Stomach smooth muscle (tissue), 2 donors: ENCODE data around the gene ZNF469.

Experiments used
- H3K27ac ChIP-seq: one replicate; pipeline ENCODE4 v1.7.0; 2013; ENCODE audit warnings: mild to moderate bottlenecking, low read length, inconsistent platforms
- H3K27me3 ChIP-seq, 2 donors: one replicate each; pipeline ENCODE4 v1.7.0; 2013; ENCODE audit warnings: low read length in 2 of 2; ENCODE audit not compliant: insufficient read depth in 2 of 2, control insufficient read depth in 1 of 2
- H3K36me3 ChIP-seq, 2 donors: one replicate each; pipeline ENCODE4 v1.7.0; 2013; ENCODE audit warnings: low read length in 2 of 2; ENCODE audit not compliant: control insufficient read depth in 2 of 2, insufficient read depth in 2 of 2
- H3K4me1 ChIP-seq: one replicate; pipeline ENCODE4 v1.7.0; 2013; ENCODE audit warnings: low read length; ENCODE audit not compliant: control insufficient read depth, insufficient read depth
- H3K4me3 ChIP-seq, 2 donors: one replicate each; pipeline ENCODE4 v1.7.0; 2013; ENCODE audit warnings: low read length in 2 of 2
- H3K9ac ChIP-seq, 2 donors: one replicate each; pipeline ENCODE4 v1.7.0; 2013; ENCODE audit warnings: low read length in 2 of 2, mild to moderate bottlenecking in 1 of 2
- H3K9me3 ChIP-seq, 2 donors: one replicate each; pipeline ENCODE4 v1.7.0; 2013; ENCODE audit warnings: low read length in 2 of 2; ENCODE audit not compliant: control insufficient read depth in 2 of 2
- donor health status: healthy.
- donor health status: Pancreatic carcinoma.

ZNF469 gene

GRCh38 chr16:88382491-88383400, at the start of gene ZNF469:
Gene ZNF469 (plus strand): TSS chr16:88382959. CDS start chr16:88427471, 44,512 bp downstream.
- Histone ChIP-seq H3K9ac (no peak within 1 kb of the TSS), H3K4me3 (peak within 1 kb of the TSS in 1 of 2 donors; percentile 52), H3K27ac (no peak within 1 kb of the TSS), H3K36me3 (no peaks in the 10 kb centered on the region), H3K9me3 (no peaks in the 10 kb centered on the region), H3K27me3 (peaks cover 45 to 46% of the 10 kb centered on the region in 2 donors), H3K4me1 (peaks cover 7% of the 10 kb centered on the region)

- Histone ChIP-seq H3K27ac (no peak overlapping the region), H3K4me3 (no peak overlapping the region), H3K4me1 (peaks cover 4% of the 10 kb centered on the region), H3K9ac (no peak overlapping the region), H3K9me3 (no peaks in the 10 kb centered on the region), H3K36me3 (no peaks in the 10 kb centered on the region), H3K27me3 (peaks cover 2 to 4% of the 10 kb centered on the region in 2 donors)
These were observed 48.6 kb upstream of the ZNF469 start for GRCh38 chr16:88333848-88334777.

- H3K4me3 ChIP-seq = no peak overlapping the region
- H3K36me3 ChIP-seq = no peaks in the 10 kb centered on the region
- H3K9me3 ChIP-seq = no peaks in the 10 kb centered on the region
- no peak overlapping the region for H3K9ac ChIP-seq
- H3K4me1 ChIP-seq = peaks cover 4% of the 10 kb centered on the region
- H3K27me3 ChIP-seq = peaks cover 3 to 4% of the 10 kb centered on the region in 2 donors
- H3K27ac ChIP-seq = no peak overlapping the region
These were observed 47.7 kb upstream of the ZNF469 start for GRCh38 chr16:88334778-88335720.

- H3K27ac ChIP-seq = no peak overlapping the region
- H3K4me3 ChIP-seq = no peak overlapping the region
- peaks cover 4 to 6% of the 10 kb centered on the region in 2 donors for H3K27me3 ChIP-seq
- no peak overlapping the region for H3K9ac ChIP-seq
- H3K9me3 ChIP-seq = no peaks in the 10 kb centered on the region
- H3K4me1 ChIP-seq = peaks cover 4% of the 10 kb centered on the region
- H3K36me3 ChIP-seq = no peaks in the 10 kb centered on the region
These were observed 45.7 kb upstream of the ZNF469 start for GRCh38 chr16:88337021-88337420.

GRCh38 chr16:88337538-88337937, 45.2 kb upstream of the ZNF469 start:
- Histone ChIP-seq H3K9ac (no peak overlapping the region), H3K9me3 (no peaks in the 10 kb centered on the region), H3K27me3 (peaks cover 4 to 6% of the 10 kb centered on the region in 2 donors), H3K4me1 (peaks cover under 1% of the 10 kb centered on the region), H3K36me3 (no peaks in the 10 kb centered on the region), H3K27ac (no peak overlapping the region), H3K4me3 (no peak overlapping the region)

GRCh38 chr16:88338111-88338510, 44.6 kb upstream of the ZNF469 start:
- Histone ChIP-seq H3K9me3 (peaks cover 0 to 6% of the 10 kb centered on the region in 2 donors), H3K27me3 (peaks cover 4 to 6% of the 10 kb centered on the region in 2 donors), H3K4me1 (no peaks in the 10 kb centered on the region), H3K27ac (no peak overlapping the region), H3K36me3 (no peaks in the 10 kb centered on the region), H3K9ac (no peak overlapping the region), H3K4me3 (no peak overlapping the region)

GRCh38 chr16:88338896-88339295, 43.9 kb upstream of the ZNF469 start:
- peaks cover 4 to 6% of the 10 kb centered on the region in 2 donors for H3K27me3 ChIP-seq
- H3K9me3 ChIP-seq = peaks cover 0 to 8% of the 10 kb centered on the region in 2 donors
- H3K4me1 ChIP-seq = no peaks in the 10 kb centered on the region
- H3K4me3 ChIP-seq = no peak overlapping the region
- no peak overlapping the region for H3K27ac ChIP-seq
- no peak overlapping the region for H3K9ac ChIP-seq
- H3K36me3 ChIP-seq = no peaks in the 10 kb centered on the region

- Histone ChIP-seq H3K36me3 (no peaks in the 10 kb centered on the region), H3K4me3 (no peak overlapping the region), H3K27me3 (peaks cover 4 to 6% of the 10 kb centered on the region in 2 donors), H3K9ac (no peak overlapping the region), H3K27ac (no peak overlapping the region), H3K9me3 (peaks cover 0 to 8% of the 10 kb centered on the region in 2 donors), H3K4me1 (no peaks in the 10 kb centered on the region)
These were observed 42.6 kb upstream of the ZNF469 start for GRCh38 chr16:88339930-88340754.

GRCh38 chr16:88340755-88341150, 42.0 kb upstream of the ZNF469 start:
- H3K4me1 ChIP-seq = no peaks in the 10 kb centered on the region
- no peak overlapping the region for H3K9ac ChIP-seq
- no peak overlapping the region for H3K27ac ChIP-seq
- no peak overlapping the region for H3K4me3 ChIP-seq
- no peaks in the 10 kb centered on the region for H3K36me3 ChIP-seq
- peaks cover 0 to 8% of the 10 kb centered on the region in 2 donors for H3K9me3 ChIP-seq
- peaks cover 4 to 6% of the 10 kb centered on the region in 2 donors for H3K27me3 ChIP-seq
